Measurements from ENCODE around the gene TCEANC. TPM values are rescaled to one million over a fixed set of nuclear protein-coding genes. Genes with fewer than 3 reads are reported as not detected.

The TCEANC gene
- total RNA-seq, 1 experiment from 2014 or later = 4.0 TPM

GRCh38 chrX:13607996-13608365 lies 45.0 kb upstream of the TCEANC start:
- peak; percentile 17 for DNase-seq (ENCODE audit: unreplicated experiment)
- Mint-ChIP-seq H3K4me3 (ENCODE audit: unreplicated experiment) (no peak overlapping the region), H3K27me3 (ENCODE audit: insufficient read depth, unreplicated experiment) (peaks cover 56% of the 10 kb centered on the region), H3K27ac (ENCODE audit: low read depth, unreplicated experiment) (no peak overlapping the region), H3K36me3 (ENCODE audit: insufficient read depth, unreplicated experiment) (no peaks in the 10 kb centered on the region), H3K4me1 (ENCODE audit: insufficient read depth, unreplicated experiment) (no peaks in the 10 kb centered on the region), H3K9me3 (ENCODE audit: unreplicated experiment) (no peaks in the 10 kb centered on the region)
- BruUV-seq (replicated peaks) = no TSS peak
- CTCF ChIA-PET = interaction anchor here (1.7 kb wide), 1 partner anchor 38 kb away, joined by 8 read pairs; no protein-coding TSS in a partner anchor
- POLR2A ChIA-PET = interaction anchor here (1.7 kb wide), 1 partner anchor 80 kb away, joined by 7 read pairs; the partner anchor contains the start of gene RAB9A
- no peak for TF ChIP-seq CTCF (IDR thresholded peaks at IDR 0.05; ENCODE audit: unreplicated experiment)
- intact Hi-C loops (cut with micrococcal nuclease) = no loop called here

- TF ChIP-seq CTCF (IDR thresholded peaks at IDR 0.05; ENCODE audit: unreplicated experiment) = no peak
- POLR2A ChIA-PET = interaction anchor here (1.0 kb wide), 1 partner anchor 38 kb away, joined by 3 read pairs; no protein-coding TSS in a partner anchor
- no TSS peak for BruUV-seq (replicated peaks)
- Mint-ChIP-seq H3K9me3 (ENCODE audit: unreplicated experiment) (no peaks in the 10 kb centered on the region), H3K4me1 (ENCODE audit: insufficient read depth, unreplicated experiment) (no peaks in the 10 kb centered on the region), H3K27ac (ENCODE audit: low read depth, unreplicated experiment) (no peak overlapping the region), H3K27me3 (ENCODE audit: insufficient read depth, unreplicated experiment) (peaks cover 46% of the 10 kb centered on the region), H3K4me3 (ENCODE audit: unreplicated experiment) (no peak overlapping the region), H3K36me3 (ENCODE audit: insufficient read depth, unreplicated experiment) (no peaks in the 10 kb centered on the region)
- CTCF ChIA-PET = interaction anchor here (2.2 kb wide), 1 partner anchor 16 kb away, joined by 5 read pairs; no protein-coding TSS in a partner anchor
- intact Hi-C loops (cut with micrococcal nuclease) = no loop called here
- DNase-seq (ENCODE audit: unreplicated experiment) = no peak
These were observed 38.8 kb upstream of the TCEANC start for GRCh38 chrX:13614154-13614553.

- POLR2A ChIA-PET = no interaction called here
- TF ChIP-seq CTCF (IDR thresholded peaks at IDR 0.05; ENCODE audit: unreplicated experiment) = no peak
- CTCF ChIA-PET = interaction anchor here (0.7 to 1.0 kb wide), 2 partner anchors 26 to 110 kb away, joined by 3 read pairs; no protein-coding TSS in a partner anchor
- no peak overlapping the region for H3K27ac Mint-ChIP-seq (ENCODE audit: low read depth, unreplicated experiment)
- DNase-seq (ENCODE audit: unreplicated experiment) = no peak
- H3K36me3 Mint-ChIP-seq (ENCODE audit: insufficient read depth, unreplicated experiment) = no peaks in the 10 kb centered on the region
- H3K9me3 Mint-ChIP-seq (ENCODE audit: unreplicated experiment) = no peaks in the 10 kb centered on the region
- intact Hi-C loops (cut with micrococcal nuclease) = no loop called here
- no peak overlapping the region for H3K4me3 Mint-ChIP-seq (ENCODE audit: unreplicated experiment)
- BruUV-seq (replicated peaks) = no TSS peak
- H3K4me1 Mint-ChIP-seq (ENCODE audit: insufficient read depth, unreplicated experiment) = no peaks in the 10 kb centered on the region
- H3K27me3 Mint-ChIP-seq (ENCODE audit: insufficient read depth, unreplicated experiment) = peaks cover 78% of the 10 kb centered on the region
These were observed 32.7 kb upstream of the TCEANC start for GRCh38 chrX:13620207-13620606.

GRCh38 chrX:13622401-13622964 lies 30.5 kb upstream of the TCEANC start:
- DNase-seq (ENCODE audit: unreplicated experiment) = no peak
- Mint-ChIP-seq H3K4me3 (ENCODE audit: unreplicated experiment) (no peak overlapping the region), H3K9me3 (ENCODE audit: unreplicated experiment) (no peaks in the 10 kb centered on the region), H3K4me1 (ENCODE audit: insufficient read depth, unreplicated experiment) (no peaks in the 10 kb centered on the region), H3K27me3 (ENCODE audit: insufficient read depth, unreplicated experiment) (peaks cover 89% of the 10 kb centered on the region), H3K36me3 (ENCODE audit: insufficient read depth, unreplicated experiment) (no peaks in the 10 kb centered on the region), H3K27ac (ENCODE audit: low read depth, unreplicated experiment) (no peak overlapping the region)
- ChIA-PET POLR2A (no interaction called here), CTCF (interaction anchor here (0.5 kb wide), 1 partner anchor 89 kb away, joined by 3 read pairs; no protein-coding TSS in a partner anchor)
- intact Hi-C loops (cut with micrococcal nuclease) = no loop called here
- no peak for TF ChIP-seq CTCF (IDR thresholded peaks at IDR 0.05; ENCODE audit: unreplicated experiment)
- no TSS peak for BruUV-seq (replicated peaks)

All from MCF 10A (cell line).